SK-N-SH (cell line): ENCODE measurements around the gene CD46. TPM values are rescaled to one million over a fixed set of nuclear protein-coding genes. Genes with fewer than 3 reads are reported as not detected.
"Not testable (repeated sequence)": the region's sequence is repeated elsewhere in the genome, so short reads cannot be mapped to it uniquely, and the experiment has no call there.

Source experiments
- CTCF ChIA-PET: fragments of 300-600, 350-600 bp; formaldehyde crosslinking; extraction: SDS; loops from one replicate; lab custom pipeline; 2021; lab: Yijun Ruan, JAX
- POLR2A ChIA-PET: fragments of 350-600 bp; sonication (Branson Sonifier 250); formaldehyde crosslinking; extraction: SDS; loops from one replicate; lab custom pipeline; 2020; ENCODE audit warnings: antibody characterized with exemption, inconsistent platforms; lab: Yijun Ruan, JAX
- DNase-seq: peaks from one replicate; pipeline ENCODE4 v3.0.0; 2012
- H2AFZ ChIP-seq: fragments of 200-600 bp; sonication (generic); 2 replicates; pipeline ENCODE4 v1.8.1; 2016; ENCODE audit warnings: antibody characterized with exemption, mild to moderate bottlenecking, low read depth
- H3F3A ChIP-seq: fragments of 200-600 bp; sonication (generic); replicated peaks from 2 replicates; pipeline ENCODE3; 2016; ENCODE audit warnings: antibody characterized with exemption, mild to moderate bottlenecking; ENCODE audit not compliant: insufficient read depth
- H3K27ac ChIP-seq, 2 experiments: fragments of 200-500 bp in 1 of 2; fragments of 200-600 bp in 1 of 2; sonication (Bioruptor generic) in 1 of 2; sonication (generic), shearing (Covaris generic) in 1 of 2; 2 replicates each; pipeline versions ENCODE4 v1.5.1 to v1.6.1; 2014 to 2016; ENCODE audit warnings: low read depth in 2 of 2, inconsistent platforms in 1 of 2, low read length in 1 of 2, mild to moderate bottlenecking in 1 of 2, mixed read lengths in 1 of 2
- H3K27me3 ChIP-seq: fragments of 200-600 bp; sonication (generic), shearing (Covaris generic); 2 replicates; pipeline ENCODE4 v1.6.1; 2016; ENCODE audit warnings: mixed run types; ENCODE audit not compliant: insufficient read depth
- H3K36me3 ChIP-seq, 2 experiments: fragments of 200-500 bp in 1 of 2; fragments of 200-600 bp in 1 of 2; sonication (Bioruptor generic) in 1 of 2; sonication (generic) in 1 of 2; replicated peaks in 1 of 2; 2 replicates each; pipeline versions ENCODE3 to v1.5.1; 2014 to 2016; ENCODE audit warnings: low read length in 1 of 2, mild to moderate bottlenecking in 1 of 2; ENCODE audit not compliant: insufficient read depth in 2 of 2, control insufficient read depth in 1 of 2
- H3K4me1 ChIP-seq, 2 experiments: fragments of 200-500 bp in 1 of 2; fragments of 200-600 bp in 1 of 2; sonication (Bioruptor generic) in 1 of 2; sonication (generic), shearing (Covaris generic) in 1 of 2; 2 replicates each; pipeline versions ENCODE4 v1.5.1 to v1.6.1; 2014 to 2016; ENCODE audit warnings: low read depth in 1 of 2, low read length in 1 of 2, mixed run types in 1 of 2; ENCODE audit not compliant: insufficient read depth in 2 of 2, control insufficient read depth in 1 of 2
- H3K4me2 ChIP-seq: fragments of 200-600 bp; sonication (generic), shearing (Covaris generic); 2 replicates; pipeline ENCODE4 v1.6.1; 2017; ENCODE audit warnings: mixed run types
- H3K4me3 ChIP-seq, 2 experiments: fragments of 200-500 bp in 1 of 2; fragments of 200-600 bp in 1 of 2; sonication (Bioruptor generic) in 1 of 2; sonication (generic), shearing (Covaris generic) in 1 of 2; 2 replicates each; pipeline versions ENCODE4 v1.5.1 to v1.8.1; 2014 to 2016; ENCODE audit warnings: low read depth in 2 of 2, inconsistent platforms in 1 of 2, low read length in 1 of 2, mild to moderate bottlenecking in 1 of 2, mixed read lengths in 1 of 2, moderate library complexity in 1 of 2
- H3K79me2 ChIP-seq: fragments of 200-600 bp; sonication (generic); 2 replicates; pipeline ENCODE4 v1.8.1; 2017; ENCODE audit warnings: mild to moderate bottlenecking; ENCODE audit not compliant: insufficient read depth
- H3K9ac ChIP-seq: fragments of 200-600 bp; sonication (generic); 2 replicates; pipeline ENCODE4 v1.6.1; 2017; ENCODE audit warnings: mixed run types
- H3K9me2 ChIP-seq: fragments of 200-600 bp; sonication (generic); 2 replicates; pipeline ENCODE4 v1.6.1; 2017; ENCODE audit warnings: mixed run types
- H3K9me3 ChIP-seq: fragments of 200-600 bp; sonication (generic); 2 replicates; pipeline ENCODE4 v1.6.1; 2017; ENCODE audit warnings: mixed run types, mild to moderate bottlenecking, moderate library complexity
- H4K20me1 ChIP-seq: fragments of 200-600 bp; sonication (generic); 2 replicates; pipeline ENCODE4 v1.6.1; 2017; ENCODE audit warnings: mild to moderate bottlenecking, mixed run types; ENCODE audit not compliant: insufficient read depth
- CHD2 ChIP-seq: fragments of 150-350 bp; IDR thresholded peaks from 2 replicates; pipeline ENCODE4 v1.6.1; 2018; ENCODE audit warnings: low read length; ENCODE audit not compliant: partially characterized antibody
- EZH2phosphoT487 ChIP-seq: fragments of 200-600 bp; sonication (generic); IDR thresholded peaks from 2 replicates; pipeline ENCODE4 v1.6.1; 2017; ENCODE audit warnings: low read depth, mixed run types, mild to moderate bottlenecking, antibody characterized with exemption, moderate library complexity, borderline replicate concordance
- FOSL2 ChIP-seq: IDR thresholded peaks from 2 replicates; pipeline ENCODE4 v1.4.0; 2012; ENCODE audit warnings: low read depth, mild to moderate bottlenecking, moderate library complexity, borderline replicate concordance
- FOXJ3 ChIP-seq: sonication (generic); formaldehyde crosslinking; IDR thresholded peaks from 2 replicates; pipeline ENCODE4 v1.5.1; 2020; ENCODE audit warnings: mild to moderate bottlenecking, missing genetic modification reagents
- GABPA ChIP-seq: IDR thresholded peaks from 2 replicates; pipeline ENCODE4 v1.4.0; 2012; ENCODE audit warnings: low read depth, mild to moderate bottlenecking
- GATA2 ChIP-seq: sonication (generic); formaldehyde crosslinking; IDR thresholded peaks from 2 replicates; pipeline ENCODE4 v1.5.0; 2020; ENCODE audit warnings: mild to moderate bottlenecking, missing genetic modification reagents
- PBX3 ChIP-seq: IDR thresholded peaks from 2 replicates; pipeline ENCODE4; 2012
- RAD21 ChIP-seq: IDR thresholded peaks from 2 replicates; pipeline ENCODE4 v1.6.1; 2012; ENCODE audit warnings: mild to moderate bottlenecking, low read length
- RXRA ChIP-seq: IDR thresholded peaks from 2 replicates; pipeline ENCODE4 v1.4.0; 2012; ENCODE audit warnings: low read depth, mild to moderate bottlenecking, borderline replicate concordance
- SIN3A ChIP-seq: IDR thresholded peaks from 2 replicates; pipeline ENCODE4 v1.6.1; 2012; ENCODE audit warnings: low read depth, mild to moderate bottlenecking, low read length, moderate library complexity, borderline replicate concordance
- SMC3 ChIP-seq: IDR thresholded peaks from 2 replicates; pipeline ENCODE4 v1.6.1; 2012; ENCODE audit warnings: low read depth, low read length, improper control_type of control experiment
- TAF1 ChIP-seq: IDR thresholded peaks from 2 replicates; pipeline ENCODE4 v1.6.1; 2012; ENCODE audit warnings: low read depth, mild to moderate bottlenecking, low read length, moderate library complexity, borderline replicate concordance
- USF1 ChIP-seq: IDR thresholded peaks from 2 replicates; pipeline ENCODE4 v1.4.0; 2012; ENCODE audit warnings: low read depth, borderline replicate concordance
- ZBTB33 ChIP-seq: IDR thresholded peaks from 2 replicates; pipeline ENCODE4 v1.4.0; 2012; ENCODE audit warnings: low read depth, borderline replicate concordance
- WGBS: methylation state at CpG from one replicate; pipeline ENCODE4 v1.1.6; 2017; ENCODE audit warnings: low lambda C conversion rate; 5-methylcytosine and 5-hydroxymethylcytosine counted together
- polyA plus RNA-seq, 3 experiments: library from polyadenylated mRNA; depleted of rRNA; stranded (reverse); fragments of >200 nt; gene quantifications; 2 replicates each; pipeline ENCODE4 v1.2.3, GENCODE V29; 2012

CD46 gene
- polyA plus RNA-seq, 1 of the 3 experiments (the other 2 are of a cell fraction): 56.0 TPM

- H3K9me2 ChIP-seq: no peaks in the 10 kb centered on the region
- TF ChIP-seq CHD2 (no peak), RXRA (no peak), TAF1 (no peak), SIN3A (no peak), GABPA (no peak), PBX3 (no peak), FOSL2 (no peak), EZH2phosphoT487 (no peak), FOXJ3 (no peak), USF1 (no peak), ZBTB33 (no peak), RAD21 (peak; percentile 5; the same call in 1 of the 2 replicates), SMC3 (peak; percentile 9; the same call in 1 of the 2 replicates)
- no peaks in the 10 kb centered on the region for H3F3A ChIP-seq
- CTCF ChIA-PET: interaction anchor here (0.9 to 1.9 kb wide), 5 partner anchors 9 to 158 kb away, joined by 3 to 12 read pairs (median 3); no protein-coding TSS in a partner anchor
- H3K27ac ChIP-seq: no peak overlapping the region
- no peaks in the 10 kb centered on the region for H3K79me2 ChIP-seq
- no peaks in the 10 kb centered on the region for H3K27me3 ChIP-seq
- H3K4me2 ChIP-seq: no peak overlapping the region
- no peaks in the 10 kb centered on the region for H3K9me3 ChIP-seq
- no peak overlapping the region for H2AFZ ChIP-seq
- no peak overlapping the region for H3K9ac ChIP-seq
- POLR2A ChIA-PET: no interaction called here
- H3K36me3 ChIP-seq: no peaks in the 10 kb centered on the region
- WGBS: 43% methylated on average over 5 of the region's 5 CpGs
- no peak overlapping the region for H3K4me3 ChIP-seq
- H4K20me1 ChIP-seq: no peaks in the 10 kb centered on the region
- peaks cover 3 to 4% of the 10 kb centered on the region in 2 experiments; a peak in 1 of 4 replicates for H3K4me1 ChIP-seq
- no peak for DNase-seq
Observed at GRCh38 chr1:207711285-207711684, 40.6 kb upstream of the CD46 start.

- H3K9me3 ChIP-seq, H3K9me2 ChIP-seq, H4K20me1 ChIP-seq, H3K4me2 ChIP-seq, H3K36me3 ChIP-seq, H3K4me1 ChIP-seq, H2AFZ ChIP-seq, H3F3A ChIP-seq: not testable (repeated sequence)
- TF ChIP-seq GATA2 (CRISPR knock-in tag): peak; percentile 30; the same call in 1 of the 2 replicates
- TF ChIP-seq, all 33 proteins: peak for 1; not testable (repeated sequence) for 32
- H3K4me3 ChIP-seq, DNase-seq, H3K27me3 ChIP-seq, H3K27ac ChIP-seq, H3K79me2 ChIP-seq, H3K9ac ChIP-seq, POLR2A ChIA-PET: not testable (repeated sequence)
- CTCF ChIA-PET: interaction anchor here (1.2 to 1.9 kb wide), 2 partner anchors 14 to 85 kb away, joined by 6 read pairs; no protein-coding TSS in a partner anchor
- 27% methylated on average over 3 of the region's 3 CpGs for WGBS
Observed at GRCh38 chr1:207712701-207713100, 39.2 kb upstream of the CD46 start.
